NCI-H128 (cell line): Measurements from ENCODE around the gene ZDHHC14.
"Not testable (repeated sequence)": the region's sequence is repeated elsewhere in the genome, so short reads cannot be mapped to it uniquely, and the experiment has no call there.

Source experiments
- DNase-seq: peaks from one replicate; lab custom pipeline; 2025; ENCODE audit not compliant: unreplicated experiment; lab: John Stamatoyannopoulos, UW

Gene ZDHHC14

DNA sequence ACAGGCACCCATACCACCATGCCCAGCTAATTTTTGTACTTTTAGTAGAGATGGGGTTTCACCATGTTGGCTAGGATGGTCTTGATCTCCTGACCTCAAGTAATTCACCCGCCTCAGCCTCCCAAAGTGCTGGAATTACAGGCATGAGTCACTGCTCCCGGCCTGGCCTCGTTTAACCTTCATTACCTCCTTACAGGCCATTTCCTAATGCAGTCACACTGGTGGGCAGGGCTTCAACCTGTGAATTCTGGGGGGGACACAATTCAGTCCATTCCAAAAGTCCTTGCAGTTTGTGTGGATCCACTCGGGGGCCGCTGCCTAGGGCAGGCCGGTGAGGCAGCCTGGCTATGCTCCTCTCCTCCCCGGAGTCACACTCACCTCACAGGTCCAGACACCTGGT, 329.6 kb downstream of the ZDHHC14 start:
- DNase-seq: no peak

DNA sequence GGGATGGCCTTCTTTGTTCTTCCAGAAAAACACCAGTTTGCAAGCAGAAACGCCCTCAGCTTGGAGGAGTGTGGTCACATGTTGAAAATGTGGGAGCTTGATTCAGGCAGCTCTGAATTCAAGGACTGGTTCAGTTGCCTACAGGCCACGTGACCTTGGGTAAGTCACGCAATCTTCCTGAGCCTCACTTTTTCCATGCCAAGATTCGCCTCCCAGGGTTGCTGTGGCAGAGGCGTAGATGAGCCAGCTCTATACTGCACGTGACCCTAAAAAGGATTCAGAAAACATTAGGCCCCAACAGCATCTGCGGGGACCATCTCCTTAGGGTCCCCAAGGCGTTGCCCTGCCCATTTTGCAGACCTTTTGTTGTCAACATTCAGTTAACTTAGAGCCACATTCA, 330.1 kb downstream of the ZDHHC14 start:
- no peak for DNase-seq

DNA sequence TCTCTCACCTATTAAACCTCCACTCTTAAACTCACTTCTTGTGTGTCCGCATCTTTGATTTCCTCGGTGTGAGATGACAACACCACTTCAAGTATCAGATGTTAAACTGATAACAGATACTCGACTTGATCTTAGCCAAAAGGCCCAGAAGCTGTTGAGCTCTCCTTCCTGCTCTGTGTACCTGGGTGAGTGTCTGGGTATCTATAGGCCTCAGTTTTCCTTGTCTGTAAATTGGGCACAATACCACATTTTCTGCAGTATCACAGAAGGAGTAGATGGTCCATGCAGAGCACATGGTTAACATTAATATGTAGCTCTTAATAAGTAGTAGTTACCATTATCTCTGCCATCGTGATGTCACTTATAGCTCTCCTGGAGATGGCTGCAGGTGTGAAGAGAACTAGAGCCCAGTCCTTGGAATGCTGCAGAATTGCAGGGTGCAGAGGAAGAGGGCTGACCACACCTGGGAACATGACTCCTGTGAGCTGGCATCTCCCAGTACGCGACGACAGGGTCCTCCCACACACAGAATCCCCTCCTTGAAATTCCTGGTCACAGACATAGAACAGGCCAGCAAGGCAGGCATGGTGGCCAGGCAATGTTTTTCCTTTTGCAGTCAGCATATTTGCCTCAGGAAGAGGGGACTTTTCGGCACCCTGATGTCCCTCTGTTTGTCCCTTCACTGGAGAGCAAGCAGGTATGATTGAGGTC, 331.8 kb downstream of the ZDHHC14 start:
- no peak for DNase-seq

DNA sequence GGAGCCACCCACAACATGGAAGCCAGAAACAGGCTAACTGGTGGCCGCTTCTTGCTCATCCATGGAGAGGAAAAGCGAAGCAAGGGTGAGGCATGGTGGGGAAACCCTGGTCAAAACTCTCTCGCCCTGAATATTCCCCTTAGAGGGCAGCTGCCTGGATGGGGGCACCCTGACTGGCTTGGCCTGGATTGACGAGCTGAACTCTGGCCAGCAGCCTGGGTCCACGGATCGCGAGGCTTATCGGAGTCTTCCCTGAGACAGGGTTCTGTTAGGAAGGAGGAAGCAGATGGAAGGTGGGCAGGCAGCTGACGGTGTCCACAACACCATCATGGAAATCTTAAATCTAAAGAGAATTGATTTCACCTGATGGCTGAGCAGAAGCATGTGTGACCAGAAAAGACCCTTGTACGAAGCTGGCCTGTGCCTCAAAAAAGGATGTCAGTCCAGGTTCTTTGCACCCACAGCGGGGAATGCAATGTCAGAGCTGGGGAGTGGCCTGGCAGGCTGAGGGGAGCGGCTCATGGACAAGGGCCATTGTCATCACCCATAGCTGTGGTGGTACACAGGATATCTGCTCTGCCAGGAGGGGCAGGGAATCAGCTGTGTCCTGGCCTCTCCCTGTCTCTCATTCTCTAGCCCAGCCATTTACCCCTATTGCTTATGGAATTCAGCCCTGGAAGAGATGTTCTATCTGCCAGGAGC, 332.6 kb downstream of the ZDHHC14 start:
- no peak for DNase-seq

DNA sequence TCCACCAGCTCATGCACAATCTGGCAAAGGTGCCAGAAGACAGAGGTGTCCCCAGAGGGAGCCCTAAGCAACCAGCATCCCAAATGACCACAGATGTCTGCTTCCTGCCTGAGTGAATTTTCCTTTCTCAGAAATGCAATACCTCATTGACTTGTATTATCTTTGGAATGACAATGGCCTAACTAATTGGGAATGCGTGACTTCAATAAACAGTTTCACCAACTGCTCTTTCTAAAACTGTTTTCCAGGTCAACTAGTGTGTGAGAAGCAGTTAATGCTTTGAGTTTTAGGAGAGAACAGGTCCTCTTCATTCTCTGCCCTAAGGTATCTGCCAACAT, 333.1 kb downstream of the ZDHHC14 start:
- DNase-seq: no peak

DNA sequence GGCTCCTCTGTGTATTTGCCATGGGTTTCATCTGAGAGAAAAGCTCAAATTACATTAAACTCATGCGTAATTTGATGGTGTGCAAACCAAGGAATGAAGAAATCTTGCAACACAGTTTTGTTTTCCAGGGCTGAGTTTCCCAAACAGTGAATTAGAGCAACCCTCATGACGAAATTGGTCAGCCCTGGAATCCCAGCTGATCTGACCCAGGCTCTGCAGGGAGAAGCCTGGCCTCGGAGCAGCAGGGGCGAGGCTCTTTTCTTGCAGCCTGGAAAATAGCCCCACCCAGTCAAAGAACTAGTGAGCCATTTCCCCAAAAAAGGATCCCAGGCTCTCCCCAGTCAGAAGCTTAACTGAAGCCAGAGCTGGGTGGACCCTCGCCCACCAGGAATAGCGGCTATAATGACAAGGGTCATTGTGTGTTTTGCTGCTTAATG, 334.8 kb downstream of the ZDHHC14 start:
- no peak for DNase-seq

DNA sequence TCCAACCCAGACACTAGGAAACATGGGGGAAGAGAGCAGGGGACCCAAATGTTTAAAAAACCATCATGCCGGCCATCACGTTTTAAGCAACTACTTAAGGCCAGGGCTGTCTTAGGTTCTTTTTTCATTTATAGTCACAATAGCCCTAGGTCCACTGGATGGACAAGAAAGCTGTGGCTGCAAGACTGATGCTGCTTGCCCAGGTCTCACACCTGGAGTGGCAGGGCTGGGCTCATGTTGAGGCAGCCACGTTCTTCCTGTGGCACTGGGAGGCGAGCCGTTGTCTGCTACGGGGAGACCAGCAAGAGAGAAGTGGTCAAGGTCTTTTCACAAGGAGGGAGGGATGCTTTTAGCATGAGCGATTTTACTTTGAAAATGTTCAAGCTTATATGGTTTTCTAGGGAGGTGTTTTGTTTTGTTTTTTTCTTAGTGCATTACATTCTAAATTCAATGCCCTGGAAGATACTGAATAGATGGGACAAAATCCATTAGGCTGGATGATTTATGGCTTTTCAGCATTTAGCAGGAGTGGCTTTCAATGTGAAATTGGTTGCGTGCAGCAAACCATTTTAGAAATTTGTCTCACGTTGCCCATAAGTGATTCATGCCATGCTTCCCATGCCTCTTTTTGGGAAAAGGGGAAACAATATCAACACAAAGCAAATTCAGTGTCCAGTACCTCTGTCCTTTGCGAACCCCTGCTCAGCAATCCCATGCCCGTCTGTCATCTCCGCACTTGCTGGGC, 335.4 kb downstream of the ZDHHC14 start:
- DNase-seq: peak; percentile 26

DNA sequence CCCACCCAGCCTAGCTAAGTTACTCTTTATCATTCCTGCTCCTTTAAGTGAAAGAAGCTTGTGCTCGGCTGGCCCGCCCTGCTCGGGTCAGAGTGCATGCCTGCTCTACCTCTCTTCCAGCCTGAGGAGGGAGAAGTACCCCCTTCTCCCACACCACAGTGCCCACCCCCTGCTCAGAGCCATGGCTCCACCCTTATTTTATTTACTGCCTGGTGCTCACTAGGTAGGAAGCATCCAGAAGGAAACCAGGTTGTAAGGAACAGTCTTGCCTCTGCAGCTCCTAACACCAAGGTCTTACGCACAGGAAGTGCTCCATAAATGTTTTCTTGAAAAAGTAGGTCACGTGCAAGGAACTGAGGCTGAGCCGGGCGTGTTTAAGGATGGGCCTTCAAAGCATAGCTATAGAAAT, 336.4 kb downstream of the ZDHHC14 start:
- no peak for DNase-seq

DNA sequence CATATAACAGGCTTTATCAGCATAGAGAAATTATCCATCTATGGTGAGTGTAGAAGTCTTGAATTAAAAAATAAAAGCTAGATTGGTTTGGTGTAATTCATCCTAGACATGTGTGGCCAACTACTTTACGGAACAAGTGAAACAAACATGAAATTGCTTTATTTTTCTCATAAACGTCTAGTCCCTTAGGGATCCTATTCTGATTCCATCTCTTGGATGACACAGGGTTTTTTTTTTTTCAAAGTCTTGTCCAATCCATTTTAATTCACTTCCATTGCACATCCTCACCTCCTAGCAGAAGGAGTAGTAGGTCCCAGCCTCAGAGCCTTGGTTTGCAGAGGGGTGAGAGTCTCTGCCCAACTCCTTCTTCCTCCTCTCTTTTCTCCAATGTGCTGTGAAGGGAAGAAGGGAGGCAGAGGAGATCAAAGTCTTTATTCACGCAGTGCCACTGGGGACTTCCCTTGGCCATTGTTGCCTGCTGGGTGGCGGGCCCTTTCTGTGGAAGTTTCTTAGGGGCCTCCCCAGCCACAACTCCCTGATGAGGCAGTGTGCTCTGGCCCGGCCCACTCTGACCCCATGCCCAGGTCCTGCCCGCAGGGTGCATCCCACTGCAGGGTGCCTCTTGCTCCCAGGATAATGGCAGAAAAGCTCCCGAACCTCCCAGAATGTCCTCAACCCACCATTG, 337.7 kb downstream of the ZDHHC14 start:
- DNase-seq: no peak

DNA sequence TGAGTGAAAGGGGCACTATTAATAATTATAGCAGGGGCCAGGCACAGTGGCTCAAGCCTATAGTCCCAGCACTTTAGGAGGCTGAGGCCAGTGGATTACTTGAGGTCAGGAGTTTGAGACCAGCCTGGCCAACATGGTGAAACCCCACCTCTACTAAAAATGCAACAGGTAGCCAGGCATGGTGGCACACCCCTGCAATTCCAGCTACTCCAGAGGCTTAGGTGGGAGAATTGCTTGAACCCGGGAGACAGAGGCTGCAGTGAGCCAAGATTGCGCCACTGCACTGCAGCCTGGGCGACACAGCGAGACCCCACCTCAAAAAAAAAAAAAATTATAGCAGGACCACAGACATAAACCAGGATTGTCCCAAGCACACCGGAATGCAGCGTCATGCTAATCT, 340.0 kb downstream of the ZDHHC14 start:
- DNase-seq: not testable (repeated sequence)

DNA sequence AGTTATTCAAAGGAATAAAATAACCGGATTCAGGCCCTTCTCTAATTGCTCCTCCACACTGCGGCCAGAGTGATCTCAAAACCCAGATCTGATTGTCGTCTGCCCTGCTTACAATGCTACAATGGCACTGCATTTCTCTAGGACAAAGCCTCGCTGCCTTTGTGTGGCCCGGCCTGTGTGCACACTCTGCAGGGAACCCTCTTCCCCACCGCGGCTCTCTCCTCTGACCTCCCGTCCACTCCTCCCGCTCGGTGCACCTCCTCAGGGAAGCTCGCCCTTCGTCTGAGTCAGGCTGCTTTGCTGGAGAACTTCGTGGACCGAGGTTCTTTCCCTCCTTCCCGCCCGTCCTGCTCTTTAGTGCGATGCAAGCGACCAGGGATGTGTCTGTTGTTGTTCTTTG, 340.4 kb downstream of the ZDHHC14 start:
- no peak for DNase-seq

DNA sequence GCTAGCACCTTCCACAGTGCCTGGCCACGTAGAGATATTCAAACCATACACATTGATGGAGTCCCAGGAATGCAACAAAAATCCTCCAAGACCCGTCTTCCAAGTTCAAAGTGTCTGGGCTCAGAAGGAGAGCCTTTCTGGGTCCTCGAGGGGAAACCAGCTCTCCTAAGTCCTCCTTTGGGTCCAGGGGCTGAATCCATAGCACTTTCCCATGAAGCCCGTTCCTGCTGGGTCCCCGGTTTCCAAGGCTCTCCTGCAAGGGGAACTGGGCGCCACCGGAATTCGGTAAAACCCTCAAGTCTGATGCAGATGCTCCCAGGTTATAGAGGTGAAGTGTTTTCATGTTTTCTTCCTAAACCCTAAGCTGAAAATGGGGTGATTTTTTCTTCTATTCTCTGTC, 340.8 kb downstream of the ZDHHC14 start:
- no peak for DNase-seq

DNA sequence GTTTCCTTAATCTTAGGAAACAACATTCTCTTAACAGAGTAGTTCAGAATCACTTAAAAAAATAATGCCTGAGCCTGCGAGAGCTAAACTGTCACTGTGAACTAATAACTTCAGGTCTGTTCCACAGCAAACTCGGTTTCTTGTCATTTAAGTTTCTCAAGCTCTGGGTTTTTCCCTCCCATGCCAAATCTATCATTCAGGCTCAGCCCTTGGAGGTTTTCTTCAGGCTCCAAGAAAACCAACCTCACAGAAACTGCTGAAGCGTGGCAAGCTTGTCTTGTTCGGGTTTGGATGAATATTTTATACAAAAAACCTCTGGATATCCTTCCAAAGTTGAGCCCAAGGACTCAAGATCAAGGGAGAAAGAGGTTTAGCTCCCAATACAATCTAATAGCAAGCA, 342.4 kb downstream of the ZDHHC14 start:
- DNase-seq: no peak

DNA sequence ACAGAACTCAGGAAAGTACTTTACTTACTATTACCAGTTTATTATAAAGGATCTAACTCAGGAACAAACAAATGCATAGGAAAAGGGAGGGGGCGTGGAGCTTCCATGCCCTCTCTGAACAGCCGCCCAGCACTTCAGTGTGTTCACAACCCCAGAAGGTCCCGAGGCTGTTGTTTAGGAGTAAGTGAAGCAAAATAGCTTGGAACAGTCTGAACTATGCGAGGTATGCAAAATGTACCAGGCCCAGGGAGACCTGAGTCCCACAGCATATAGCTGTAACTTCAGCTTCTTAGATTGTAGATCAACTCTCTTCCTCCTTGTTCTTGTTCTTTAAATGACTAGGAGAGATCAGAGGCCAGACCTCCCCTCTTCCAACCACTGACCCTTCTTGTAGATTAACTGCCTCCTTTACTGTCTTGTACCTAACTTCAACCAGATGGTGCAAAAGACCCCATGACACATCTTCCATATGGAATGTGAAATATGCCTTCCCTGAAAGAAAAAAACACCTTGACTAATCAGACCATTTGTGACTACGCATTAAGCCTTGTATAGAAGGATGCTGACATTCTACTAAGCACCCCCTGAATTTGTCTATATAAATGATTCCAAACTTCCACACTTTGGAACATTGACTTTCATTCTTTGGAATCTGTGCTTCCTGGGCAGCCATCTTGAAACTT, 343.3 kb downstream of the ZDHHC14 start:
- no peak for DNase-seq

DNA sequence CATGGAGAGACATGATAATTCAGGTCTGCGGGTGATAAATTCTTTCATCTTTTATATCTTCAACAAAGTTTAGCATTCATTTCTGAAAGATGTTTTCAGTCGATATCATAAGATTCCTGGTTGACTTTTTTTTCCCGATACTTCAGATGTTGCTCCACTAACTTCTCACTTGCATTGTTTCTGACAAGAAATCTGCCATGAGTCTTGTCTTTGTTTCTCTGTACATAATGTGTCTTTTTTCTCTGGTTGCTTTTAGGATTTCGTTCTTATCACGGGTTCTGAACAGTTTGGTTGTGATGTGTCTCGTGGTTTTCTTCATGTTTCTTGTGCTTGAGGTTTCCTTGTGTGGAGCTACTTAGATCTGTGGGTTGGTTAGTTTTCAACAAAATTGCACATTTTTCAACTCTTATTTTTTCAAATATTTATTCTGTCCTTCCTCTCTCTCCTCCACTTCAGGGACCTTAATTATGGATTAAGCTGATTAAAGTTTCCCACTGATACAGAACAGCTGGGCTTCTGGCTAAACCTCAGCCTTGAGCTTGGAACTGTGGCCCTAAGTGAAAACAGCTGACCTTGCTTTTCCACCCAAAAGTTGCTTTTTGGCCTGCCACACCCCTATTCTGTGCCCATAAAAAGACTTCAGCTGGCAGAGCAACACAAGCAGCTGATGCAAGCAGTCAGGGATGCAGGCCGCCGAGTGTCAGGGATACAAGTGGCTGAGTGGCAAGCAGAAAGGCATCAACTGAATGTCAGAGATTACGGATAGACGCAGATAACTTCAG, 344.2 kb downstream of the ZDHHC14 start:
- DNase-seq: no peak

DNA sequence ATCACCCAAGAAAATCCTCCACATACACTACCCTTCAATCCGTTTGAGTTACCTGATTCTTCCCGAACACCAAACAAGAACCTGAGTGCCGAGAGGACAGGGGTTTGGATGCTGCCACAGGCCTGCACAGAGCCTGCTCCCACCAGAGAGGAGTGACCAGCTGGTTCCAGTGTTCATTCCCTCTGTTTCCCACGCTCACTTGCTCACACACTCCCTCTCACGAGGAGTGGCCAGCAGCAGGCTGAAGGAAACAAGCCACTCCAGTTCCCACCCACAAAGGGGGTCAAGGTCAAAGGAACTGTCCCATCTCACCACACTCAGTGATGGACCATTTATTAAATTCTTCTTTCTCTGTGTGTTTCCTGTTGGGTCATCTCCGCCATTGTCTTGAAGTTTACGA, 344.8 kb downstream of the ZDHHC14 start:
- no peak for DNase-seq

DNA sequence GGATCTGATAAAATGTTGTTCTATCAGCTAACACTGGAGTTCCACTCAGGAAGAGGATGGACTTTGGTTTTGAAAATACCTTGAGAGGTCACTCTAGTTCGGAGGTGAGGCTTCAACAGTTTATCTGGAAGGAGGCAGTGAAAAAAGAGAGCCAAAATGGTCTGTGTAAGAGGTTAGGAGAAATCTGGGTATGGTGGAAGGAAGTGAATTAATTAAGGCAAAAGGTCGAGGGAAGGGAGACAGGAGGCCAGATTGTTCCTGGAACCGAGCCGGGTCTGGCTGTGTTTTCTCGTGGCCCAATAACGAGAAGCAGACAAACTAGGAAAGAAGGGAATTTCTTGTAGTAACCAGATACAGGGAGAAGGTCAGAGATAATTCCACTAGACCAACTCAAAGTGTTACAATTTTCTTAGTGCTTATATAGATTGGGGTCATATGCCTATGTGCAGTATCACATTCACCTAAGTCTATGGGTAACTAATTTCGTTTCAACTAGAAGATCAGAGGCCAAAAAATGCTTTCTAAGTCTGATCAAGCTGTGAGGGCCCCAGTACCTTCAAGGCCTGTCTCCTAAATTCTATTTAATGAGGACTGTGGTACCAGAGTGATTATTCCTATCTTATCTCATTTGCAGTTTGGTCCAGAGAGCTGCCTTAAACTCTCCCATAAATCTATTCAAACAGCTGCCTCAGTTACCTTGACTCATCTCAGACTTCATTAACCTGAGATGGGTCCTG, 346.1 kb downstream of the ZDHHC14 start:
- DNase-seq: no peak
